ENCODE measurements around the gene LPCAT3. TPM values are rescaled to one million over a fixed set of nuclear protein-coding genes. Genes with fewer than 3 reads are reported as not detected.

Gene LPCAT3, protein sequence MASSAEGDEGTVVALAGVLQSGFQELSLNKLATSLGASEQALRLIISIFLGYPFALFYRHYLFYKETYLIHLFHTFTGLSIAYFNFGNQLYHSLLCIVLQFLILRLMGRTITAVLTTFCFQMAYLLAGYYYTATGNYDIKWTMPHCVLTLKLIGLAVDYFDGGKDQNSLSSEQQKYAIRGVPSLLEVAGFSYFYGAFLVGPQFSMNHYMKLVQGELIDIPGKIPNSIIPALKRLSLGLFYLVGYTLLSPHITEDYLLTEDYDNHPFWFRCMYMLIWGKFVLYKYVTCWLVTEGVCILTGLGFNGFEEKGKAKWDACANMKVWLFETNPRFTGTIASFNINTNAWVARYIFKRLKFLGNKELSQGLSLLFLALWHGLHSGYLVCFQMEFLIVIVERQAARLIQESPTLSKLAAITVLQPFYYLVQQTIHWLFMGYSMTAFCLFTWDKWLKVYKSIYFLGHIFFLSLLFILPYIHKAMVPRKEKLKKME
- 10 to 100 TPM; 23.7 to 33.7 (median 26.6) TPM for total RNA-seq

DNA sequence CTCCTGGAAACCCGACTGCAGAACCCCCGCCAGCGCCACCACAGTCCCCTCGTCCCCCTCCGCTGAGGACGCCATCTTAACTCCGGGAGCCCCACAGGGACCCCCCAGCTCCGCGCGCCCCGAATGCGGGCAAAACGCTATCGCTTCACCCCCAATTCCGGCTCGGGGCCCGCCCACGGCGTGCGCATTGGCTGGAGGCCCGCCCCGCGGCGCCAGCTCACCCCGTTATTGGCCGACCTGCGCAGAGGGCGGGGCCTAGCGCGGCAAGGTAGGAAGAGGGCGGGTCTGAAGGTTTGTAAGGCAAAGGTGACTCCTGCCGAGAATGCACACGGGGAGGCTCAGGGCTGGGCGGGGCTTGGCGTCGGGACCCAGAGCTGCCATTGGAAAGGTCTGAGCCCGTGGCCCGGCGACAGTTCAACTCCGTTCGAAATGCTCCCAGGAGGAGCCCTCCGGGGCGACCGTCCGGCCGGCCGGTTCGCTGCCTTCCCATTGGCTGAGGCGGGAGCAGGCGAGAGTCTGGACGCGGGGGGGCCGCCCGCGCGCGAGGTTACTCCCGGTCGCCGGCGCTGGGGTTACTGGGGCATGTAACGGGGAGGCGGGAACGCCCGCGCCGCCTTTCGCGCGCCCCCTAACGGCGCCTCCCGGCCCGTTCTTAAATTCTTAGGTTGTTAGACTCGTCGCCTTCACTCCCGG lies at the start of gene LPCAT3:
TSS of gene LPCAT3 (minus strand) at position 127 of the 693 bp plus-strand sequence. CDS start at position 75, 52 bp downstream.
- peak; percentile 98 for ATAC-seq
- peak within 1 kb of the TSS; percentile 87 to 96 (median 94) for H3K27ac ChIP-seq
- H3K4me1 ChIP-seq: peaks cover 6 to 36% (median 8%) of the 10 kb centered on the region in 3 donors
- 5% methylated on average over 3 of the region's 77 CpGs; no CpG with 5 or more reads in 1 of the 2 donors for WGBS, 2 donors (ENCODE audit: low coverage in 1 of 2)
- no peaks in the 10 kb centered on the region for H3K9me3 ChIP-seq
- H3K4me3 ChIP-seq: peak within 1 kb of the TSS; percentile 83 to 94
- TF ChIP-seq, protein P1, sequence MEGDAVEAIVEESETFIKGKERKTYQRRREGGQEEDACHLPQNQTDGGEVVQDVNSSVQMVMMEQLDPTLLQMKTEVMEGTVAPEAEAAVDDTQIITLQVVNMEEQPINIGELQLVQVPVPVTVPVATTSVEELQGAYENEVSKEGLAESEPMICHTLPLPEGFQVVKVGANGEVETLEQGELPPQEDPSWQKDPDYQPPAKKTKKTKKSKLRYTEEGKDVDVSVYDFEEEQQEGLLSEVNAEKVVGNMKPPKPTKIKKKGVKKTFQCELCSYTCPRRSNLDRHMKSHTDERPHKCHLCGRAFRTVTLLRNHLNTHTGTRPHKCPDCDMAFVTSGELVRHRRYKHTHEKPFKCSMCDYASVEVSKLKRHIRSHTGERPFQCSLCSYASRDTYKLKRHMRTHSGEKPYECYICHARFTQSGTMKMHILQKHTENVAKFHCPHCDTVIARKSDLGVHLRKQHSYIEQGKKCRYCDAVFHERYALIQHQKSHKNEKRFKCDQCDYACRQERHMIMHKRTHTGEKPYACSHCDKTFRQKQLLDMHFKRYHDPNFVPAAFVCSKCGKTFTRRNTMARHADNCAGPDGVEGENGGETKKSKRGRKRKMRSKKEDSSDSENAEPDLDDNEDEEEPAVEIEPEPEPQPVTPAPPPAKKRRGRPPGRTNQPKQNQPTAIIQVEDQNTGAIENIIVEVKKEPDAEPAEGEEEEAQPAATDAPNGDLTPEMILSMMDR (IDR thresholded peaks at IDR 0.05): peak; percentile 78 to 93 (median 84)
- TF ChIP-seq POLR2A (IDR thresholded peaks at IDR 0.05) (peak; percentile 70 to 73), POLR2AphosphoS5 (IDR thresholded peaks at IDR 0.05) (peak; percentile 81), EP300 (IDR thresholded peaks at IDR 0.05) (no peak)
- H3K27me3 ChIP-seq: no peaks in the 10 kb centered on the region
- H3K36me3 ChIP-seq: peaks cover 0 to 7% of the 10 kb centered on the region in 2 donors

DNA sequence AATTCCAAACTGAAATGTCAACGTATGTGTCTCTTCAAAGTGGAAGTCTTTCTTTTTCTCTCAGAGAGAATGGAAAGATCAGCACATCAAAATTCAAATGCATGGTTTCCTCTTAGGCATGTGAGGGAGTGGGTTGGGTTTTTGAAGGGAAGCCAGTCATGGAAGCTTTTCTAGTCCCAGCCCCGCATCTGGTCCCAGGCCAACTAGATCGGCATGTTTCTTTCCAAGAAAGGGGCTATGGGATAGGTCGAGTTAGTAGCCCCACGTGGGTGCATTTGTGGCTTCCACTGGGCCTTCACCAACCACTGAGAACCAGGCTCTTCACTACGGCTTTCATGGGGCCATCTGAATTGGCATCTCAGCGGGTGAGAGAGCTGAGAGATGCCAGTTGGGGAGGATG lies 48.8 kb upstream of the LPCAT3 start:
- Histone ChIP-seq H3K4me3 (no peak overlapping the region), H3K27me3 (no peaks in the 10 kb centered on the region), H3K4me1 (peaks cover 0 to 28% (median 0%) of the 10 kb centered on the region in 3 donors), H3K36me3 (peaks cover 0 to 83% of the 10 kb centered on the region in 2 donors), H3K27ac (no peak overlapping the region), H3K9me3 (no peaks in the 10 kb centered on the region)
- no peak for ATAC-seq
- TF ChIP-seq POLR2AphosphoS5 (IDR thresholded peaks at IDR 0.05): no peak
- TF ChIP-seq EP300 (IDR thresholded peaks at IDR 0.05): no peak
- no peak for TF ChIP-seq POLR2A (IDR thresholded peaks at IDR 0.05)
- TF ChIP-seq, protein P1 (IDR thresholded peaks at IDR 0.05): no peak
- WGBS, 2 donors (ENCODE audit: low coverage in 1 of 2): 77 to 93% methylated on average over 4 to 5 of the region's 7 CpGs

DNA sequence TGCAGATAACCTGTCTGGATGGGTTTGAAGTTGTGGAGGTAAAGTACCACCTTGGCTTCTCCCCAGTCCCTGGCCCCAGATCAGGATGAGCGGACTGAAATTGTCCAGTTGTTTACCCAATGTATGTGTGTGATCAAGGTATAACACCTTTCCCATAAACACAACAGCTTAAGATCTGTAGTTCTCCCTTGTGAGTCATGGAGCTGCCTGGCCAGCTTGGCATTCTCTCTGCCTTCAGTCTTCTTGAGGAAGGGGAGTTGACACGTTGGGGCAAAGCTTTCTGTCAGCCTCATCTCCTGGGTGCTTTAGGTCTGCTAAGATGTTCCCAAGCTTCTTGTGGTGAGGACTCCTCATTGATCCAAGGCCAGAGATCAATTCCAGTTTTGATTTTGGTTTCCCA lies 48.3 kb upstream of the LPCAT3 start:
- Histone ChIP-seq H3K36me3 (peaks cover 0 to 83% of the 10 kb centered on the region in 2 donors), H3K4me3 (no peak overlapping the region), H3K27ac (no peak overlapping the region), H3K27me3 (no peaks in the 10 kb centered on the region), H3K4me1 (peaks cover 0 to 33% (median 0%) of the 10 kb centered on the region in 3 donors), H3K9me3 (no peaks in the 10 kb centered on the region)
- ATAC-seq: no peak
- TF ChIP-seq POLR2A (IDR thresholded peaks at IDR 0.05) (no peak), POLR2AphosphoS5 (IDR thresholded peaks at IDR 0.05) (no peak), EP300 (IDR thresholded peaks at IDR 0.05) (no peak)
- TF ChIP-seq, protein P1 (IDR thresholded peaks at IDR 0.05): no peak
- WGBS, 2 donors (ENCODE audit: low coverage in 1 of 2): 85 to 100% methylated on average over 1 of the region's 2 CpGs

DNA sequence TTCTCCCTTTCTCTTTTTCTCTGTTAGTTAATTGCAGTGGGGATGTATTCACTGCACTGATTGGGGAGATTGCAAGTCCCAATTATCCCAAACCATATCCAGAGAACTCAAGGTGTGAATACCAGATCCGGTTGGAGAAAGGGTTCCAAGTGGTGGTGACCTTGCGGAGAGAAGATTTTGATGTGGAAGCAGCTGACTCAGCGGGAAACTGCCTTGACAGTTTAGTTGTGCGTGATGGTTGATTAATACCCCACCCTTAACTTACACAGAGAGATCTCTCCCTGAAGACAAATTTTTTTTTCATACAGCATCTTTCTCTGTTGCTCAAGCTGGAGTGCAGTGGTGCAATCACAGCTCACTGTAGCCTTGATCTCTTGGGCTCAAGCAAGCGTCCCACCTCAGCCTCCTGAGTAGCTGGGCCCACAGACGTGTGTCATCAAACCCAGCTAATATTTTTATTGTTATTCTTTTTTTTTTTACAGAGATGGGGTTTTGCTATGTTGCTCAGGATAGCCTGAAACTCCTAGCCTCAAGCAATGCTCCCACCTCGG lies 46.9 kb upstream of the LPCAT3 start:
- Histone ChIP-seq H3K36me3 (peaks cover 0 to 75% of the 10 kb centered on the region in 2 donors), H3K4me1 (peaks cover 0 to 48% (median under 1%) of the 10 kb centered on the region in 3 donors), H3K27me3 (no peaks in the 10 kb centered on the region), H3K4me3 (no peak overlapping the region), H3K27ac (no peak overlapping the region), H3K9me3 (no peaks in the 10 kb centered on the region)
- 84 to 87% methylated on average over 6 to 7 of the region's 7 CpGs for WGBS, 2 donors (ENCODE audit: low coverage in 1 of 2)
- no peak for ATAC-seq
- no peak for TF ChIP-seq EP300 (IDR thresholded peaks at IDR 0.05)
- no peak for TF ChIP-seq POLR2AphosphoS5 (IDR thresholded peaks at IDR 0.05)
- TF ChIP-seq, protein P1 (IDR thresholded peaks at IDR 0.05): no peak
- TF ChIP-seq POLR2A (IDR thresholded peaks at IDR 0.05): no peak
